WTC11 (cell line): ENCODE results near the gene P2RX3.

Source experiments
- CREB1 ChIP-seq: sonication (generic); formaldehyde crosslinking; IDR thresholded peaks from 2 replicates; pipeline ENCODE4 v1.8.0; 2023; ENCODE audit warnings: mild to moderate bottlenecking, missing genetic modification reagents
- CTCF ChIP-seq: fragments of 200-600 bp; IDR thresholded peaks from 2 replicates; pipeline ENCODE4 v1.8.0; 2022; ENCODE audit warnings: antibody characterized with exemption
- HMGA2 ChIP-seq: fragments of 250-450 bp; sonication (Bioruptor Pico); IDR thresholded peaks from 2 replicates; pipeline ENCODE4 v1.4.0; 2021; ENCODE audit warnings: mild to moderate bottlenecking, moderate library complexity
- IRF2 ChIP-seq: sonication (generic); formaldehyde crosslinking; IDR thresholded peaks from 2 replicates; pipeline ENCODE4 v1.8.0; 2022; ENCODE audit warnings: low read depth, missing genetic modification reagents, borderline replicate concordance
- JAZF1 ChIP-seq: fragments of 250-450 bp; sonication (Bioruptor Pico); IDR thresholded peaks from 2 replicates; pipeline ENCODE4 v1.9.0; 2021; ENCODE audit warnings: moderate library complexity, mild to moderate bottlenecking, inconsistent platforms
- JUN ChIP-seq: sonication (generic); formaldehyde crosslinking; IDR thresholded peaks from 2 replicates; pipeline ENCODE4 v1.8.0; 2023; ENCODE audit warnings: mild to moderate bottlenecking, missing genetic modification reagents
- MYBL2 ChIP-seq: sonication (generic); formaldehyde crosslinking; IDR thresholded peaks from 2 replicates; pipeline ENCODE4 v1.8.1; 2023; ENCODE audit warnings: mild to moderate bottlenecking, moderate library complexity, missing genetic modification reagents
- SMAD3 ChIP-seq: sonication (generic); formaldehyde crosslinking; IDR thresholded peaks from 2 replicates; pipeline ENCODE4 v1.8.0; 2022; ENCODE audit warnings: missing genetic modification reagents, mild to moderate bottlenecking, borderline replicate concordance
- SP1 ChIP-seq: sonication (generic); formaldehyde crosslinking; conservative IDR thresholded peaks from 2 replicates; pipeline ENCODE4 v1.8.1; 2022; ENCODE audit warnings: missing genetic modification reagents
- TP53 ChIP-seq: sonication (generic); formaldehyde crosslinking; IDR thresholded peaks from 2 replicates; pipeline ENCODE4 v1.8.1; 2023; ENCODE audit warnings: mild to moderate bottlenecking, missing genetic modification reagents
- USF2 ChIP-seq: sonication (generic); formaldehyde crosslinking; IDR thresholded peaks from 2 replicates; pipeline ENCODE4 v1.8.1; 2023; ENCODE audit warnings: mild to moderate bottlenecking, missing genetic modification reagents, moderate library complexity
- ZNF232 ChIP-seq: sonication (generic); formaldehyde crosslinking; IDR thresholded peaks from 2 replicates; pipeline ENCODE4 v1.8.0; 2022; ENCODE audit warnings: mild to moderate bottlenecking, missing genetic modification reagents
- TF ChIP-seq, protein P1 (sequence below): fragments of 250-450 bp; sonication (Bioruptor Pico); IDR thresholded peaks from 2 replicates; pipeline ENCODE4 v1.9.0; 2021; ENCODE audit warnings: mild to moderate bottlenecking

- no peak for TF ChIP-seq SMAD3 (CRISPR knock-in tag)
- TF ChIP-seq CTCF, result no peak
- no peak for TF ChIP-seq HMGA2 (CRISPR knock-in tag)
- TF ChIP-seq CREB1 (CRISPR knock-in tag), result no peak
- TF ChIP-seq, protein P1, sequence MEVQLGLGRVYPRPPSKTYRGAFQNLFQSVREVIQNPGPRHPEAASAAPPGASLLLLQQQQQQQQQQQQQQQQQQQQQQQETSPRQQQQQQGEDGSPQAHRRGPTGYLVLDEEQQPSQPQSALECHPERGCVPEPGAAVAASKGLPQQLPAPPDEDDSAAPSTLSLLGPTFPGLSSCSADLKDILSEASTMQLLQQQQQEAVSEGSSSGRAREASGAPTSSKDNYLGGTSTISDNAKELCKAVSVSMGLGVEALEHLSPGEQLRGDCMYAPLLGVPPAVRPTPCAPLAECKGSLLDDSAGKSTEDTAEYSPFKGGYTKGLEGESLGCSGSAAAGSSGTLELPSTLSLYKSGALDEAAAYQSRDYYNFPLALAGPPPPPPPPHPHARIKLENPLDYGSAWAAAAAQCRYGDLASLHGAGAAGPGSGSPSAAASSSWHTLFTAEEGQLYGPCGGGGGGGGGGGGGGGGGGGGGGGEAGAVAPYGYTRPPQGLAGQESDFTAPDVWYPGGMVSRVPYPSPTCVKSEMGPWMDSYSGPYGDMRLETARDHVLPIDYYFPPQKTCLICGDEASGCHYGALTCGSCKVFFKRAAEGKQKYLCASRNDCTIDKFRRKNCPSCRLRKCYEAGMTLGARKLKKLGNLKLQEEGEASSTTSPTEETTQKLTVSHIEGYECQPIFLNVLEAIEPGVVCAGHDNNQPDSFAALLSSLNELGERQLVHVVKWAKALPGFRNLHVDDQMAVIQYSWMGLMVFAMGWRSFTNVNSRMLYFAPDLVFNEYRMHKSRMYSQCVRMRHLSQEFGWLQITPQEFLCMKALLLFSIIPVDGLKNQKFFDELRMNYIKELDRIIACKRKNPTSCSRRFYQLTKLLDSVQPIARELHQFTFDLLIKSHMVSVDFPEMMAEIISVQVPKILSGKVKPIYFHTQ, result no peak
- no peak for TF ChIP-seq MYBL2 (CRISPR knock-in tag)
- no peak for TF ChIP-seq SP1
- TF ChIP-seq JAZF1 (CRISPR knock-in tag), result no peak
- no peak for TF ChIP-seq JUN (CRISPR knock-in tag)
- TF ChIP-seq ZNF232 (CRISPR knock-in tag), result no peak
- no peak for TF ChIP-seq TP53 (CRISPR knock-in tag)
- TF ChIP-seq IRF2, result no peak
- TF ChIP-seq USF2 (CRISPR knock-in tag), result no peak
Measured at GRCh38 chr11:57356268-57356667, 18.1 kb downstream of the P2RX3 start.
